ENCODE data around the gene SBF2. TPM values are rescaled to one million over a fixed set of nuclear protein-coding genes. Genes with fewer than 3 reads are reported as not detected.
"Not testable (repeated sequence)": the region's sequence is repeated elsewhere in the genome, so short reads cannot be mapped to it uniquely, and the experiment has no call there.

The SBF2 gene
- polyA plus RNA-seq, 1 donor from 2014 or later = 53.4 TPM

DNA sequence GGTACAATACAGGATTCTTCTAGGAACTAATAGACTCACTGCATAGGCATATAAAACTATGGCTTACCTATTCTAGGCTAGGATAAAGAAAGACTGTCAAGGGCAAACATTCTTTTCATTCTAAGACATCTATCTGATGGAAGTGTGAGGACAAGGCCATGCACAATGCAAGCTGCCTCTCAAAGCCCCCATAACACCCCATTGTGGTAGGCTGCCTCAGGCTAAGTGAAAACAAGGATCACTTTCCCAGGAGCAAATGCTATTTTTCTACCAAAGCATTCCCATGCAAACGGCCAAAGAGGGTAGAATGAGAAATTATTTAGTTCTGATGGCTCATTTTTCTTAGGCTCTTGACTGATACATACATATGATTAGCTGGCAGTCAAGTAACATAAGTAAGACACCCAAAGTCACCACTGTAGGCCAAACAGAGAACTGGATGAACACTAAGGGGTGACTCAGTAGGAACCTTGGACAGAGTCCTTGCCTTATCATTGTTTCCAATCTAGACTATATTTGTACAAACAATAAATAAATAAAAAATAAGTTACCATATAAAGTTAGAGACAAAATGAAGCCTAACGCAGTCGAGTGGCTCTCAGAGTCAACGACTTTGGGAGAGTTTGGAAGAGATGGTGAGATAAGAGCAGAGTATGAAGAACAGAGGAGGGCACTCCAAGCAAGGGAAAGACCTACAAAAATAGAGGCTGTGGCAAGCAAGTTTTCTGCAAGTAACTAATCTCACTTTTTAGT is 303.6 kb downstream of the SBF2 start (continued):
- TF ChIP-seq, protein P1, sequence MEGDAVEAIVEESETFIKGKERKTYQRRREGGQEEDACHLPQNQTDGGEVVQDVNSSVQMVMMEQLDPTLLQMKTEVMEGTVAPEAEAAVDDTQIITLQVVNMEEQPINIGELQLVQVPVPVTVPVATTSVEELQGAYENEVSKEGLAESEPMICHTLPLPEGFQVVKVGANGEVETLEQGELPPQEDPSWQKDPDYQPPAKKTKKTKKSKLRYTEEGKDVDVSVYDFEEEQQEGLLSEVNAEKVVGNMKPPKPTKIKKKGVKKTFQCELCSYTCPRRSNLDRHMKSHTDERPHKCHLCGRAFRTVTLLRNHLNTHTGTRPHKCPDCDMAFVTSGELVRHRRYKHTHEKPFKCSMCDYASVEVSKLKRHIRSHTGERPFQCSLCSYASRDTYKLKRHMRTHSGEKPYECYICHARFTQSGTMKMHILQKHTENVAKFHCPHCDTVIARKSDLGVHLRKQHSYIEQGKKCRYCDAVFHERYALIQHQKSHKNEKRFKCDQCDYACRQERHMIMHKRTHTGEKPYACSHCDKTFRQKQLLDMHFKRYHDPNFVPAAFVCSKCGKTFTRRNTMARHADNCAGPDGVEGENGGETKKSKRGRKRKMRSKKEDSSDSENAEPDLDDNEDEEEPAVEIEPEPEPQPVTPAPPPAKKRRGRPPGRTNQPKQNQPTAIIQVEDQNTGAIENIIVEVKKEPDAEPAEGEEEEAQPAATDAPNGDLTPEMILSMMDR (IDR thresholded peaks at IDR 0.05; ENCODE audit: poor library complexity, severe bottlenecking) = no peak
- TF ChIP-seq TAF1 (IDR thresholded peaks at IDR 0.05; ENCODE audit: low read depth) = no peak
- no peak for TF ChIP-seq RAD21 (conservative IDR thresholded peaks at IDR 0.05)
- no peak for TF ChIP-seq EZH2 (IDR thresholded peaks at IDR 0.05; ENCODE audit: borderline replicate concordance, insufficient read depth, low read length, poor library complexity, severe bottlenecking)
- no peak for TF ChIP-seq POLR2AphosphoS5 (IDR thresholded peaks at IDR 0.05)

DNA sequence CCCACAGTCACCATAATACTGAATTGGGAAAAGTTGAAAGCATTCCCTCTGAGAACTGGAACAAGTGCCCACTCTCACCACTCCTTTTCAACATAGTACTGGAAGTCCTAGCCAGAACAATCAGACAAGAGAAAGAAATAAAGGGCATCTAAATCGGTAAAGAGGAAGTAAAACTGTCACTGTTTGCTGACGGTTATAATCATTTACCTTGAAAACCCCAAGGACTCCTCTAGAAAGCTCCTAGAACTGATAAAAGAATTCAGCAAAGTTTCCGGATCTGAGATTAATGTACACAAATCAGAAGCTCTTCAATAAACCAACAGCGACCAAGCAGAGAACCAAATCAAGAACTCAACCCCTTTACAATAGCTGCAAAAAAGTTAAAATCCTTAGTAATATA is 306.7 kb downstream of the SBF2 start:
- H4K20me1 ChIP-seq (ENCODE audit: insufficient read depth); H3K36me3 ChIP-seq (ENCODE audit: insufficient read depth, low read length); H3K27me3 ChIP-seq (ENCODE audit: insufficient read depth, low read depth, low read length); H3K9me2 ChIP-seq (ENCODE audit: insufficient read depth, low read length); H3F3A ChIP-seq (ENCODE audit: insufficient read depth, low read length, poor library complexity, severe bottlenecking); H3K4me2 ChIP-seq (ENCODE audit: low read length); H2AFZ ChIP-seq (ENCODE audit: low read depth, low read length); H3K4me3 ChIP-seq (ENCODE audit: low read length); H3K27ac ChIP-seq (ENCODE audit: low read length); H3K9me3 ChIP-seq (ENCODE audit: low read length); H3K9ac ChIP-seq (ENCODE audit: low read length); H3K79me2 ChIP-seq (replicated peaks; ENCODE audit: insufficient read depth, low read length): not testable (repeated sequence)

DNA sequence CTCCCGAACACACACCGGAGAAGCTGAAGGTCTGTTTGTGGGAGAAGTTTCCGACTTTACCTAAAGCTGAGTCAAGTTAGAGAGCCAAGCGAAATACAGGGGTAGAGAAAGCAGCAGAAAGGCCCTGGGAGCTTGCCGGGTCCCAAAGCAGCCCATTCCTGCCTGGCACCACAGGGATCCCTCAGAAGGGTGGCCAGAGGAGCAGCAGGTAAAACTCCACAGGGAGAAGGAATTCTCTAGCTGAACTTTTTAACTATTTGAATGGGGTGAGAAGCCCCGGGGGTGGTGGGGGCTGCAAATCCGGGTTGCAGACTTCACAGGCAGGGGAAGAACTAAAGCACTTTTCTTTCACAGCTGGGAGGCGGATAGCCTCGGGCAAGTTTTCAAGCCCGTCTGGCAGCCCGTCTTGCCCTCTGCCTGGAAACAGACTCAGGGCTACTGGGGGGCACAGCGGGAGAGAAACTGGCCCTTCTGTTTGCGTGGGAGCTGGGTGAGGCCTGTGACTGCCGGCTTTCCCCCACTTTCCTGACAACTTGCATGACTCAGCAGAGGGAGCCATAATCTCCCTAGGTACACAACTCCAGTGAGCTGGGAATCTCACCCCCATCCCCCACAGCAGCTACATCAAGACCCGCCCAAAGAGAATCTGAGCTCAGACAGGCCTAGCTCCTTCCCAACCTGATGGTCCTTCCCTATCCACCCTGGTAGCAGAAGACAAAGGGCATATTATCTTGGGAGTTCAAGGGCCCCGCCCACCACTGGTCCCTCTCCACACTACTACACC is 311.0 kb downstream of the SBF2 start:
- H3K4me3 ChIP-seq (ENCODE audit: low read length) = no peak overlapping the region
- no peak overlapping the region for H2AFZ ChIP-seq (ENCODE audit: low read depth, low read length)
- H3K9ac ChIP-seq (ENCODE audit: low read length) = no peak overlapping the region

More for the DNA sequence above, 311.0 kb downstream of the SBF2 start:
- Histone ChIP-seq H3F3A (ENCODE audit: insufficient read depth, low read length, poor library complexity, severe bottlenecking) (no peaks in the 10 kb centered on the region), H3K27ac (ENCODE audit: low read length) (no peak overlapping the region), H3K9me3 (ENCODE audit: low read length) (no peaks in the 10 kb centered on the region), H3K4me2 (ENCODE audit: low read length) (no peak overlapping the region), H3K36me3 (ENCODE audit: insufficient read depth, low read length) (no peaks in the 10 kb centered on the region), H3K27me3 (ENCODE audit: insufficient read depth, low read depth, low read length) (no peaks in the 10 kb centered on the region), H3K79me2 (replicated peaks; ENCODE audit: insufficient read depth, low read length) (no peaks in the 10 kb centered on the region), H3K9me2 (ENCODE audit: insufficient read depth, low read length) (no peaks in the 10 kb centered on the region), H4K20me1 (ENCODE audit: insufficient read depth) (no peaks in the 10 kb centered on the region)
- no peak for TF ChIP-seq RAD21 (conservative IDR thresholded peaks at IDR 0.05)
- TF ChIP-seq, protein P1 (IDR thresholded peaks at IDR 0.05; ENCODE audit: poor library complexity, severe bottlenecking) = no peak
- TF ChIP-seq MXI1 (conservative IDR thresholded peaks at IDR 0.05; ENCODE audit: poor library complexity, severe bottlenecking) = no peak
- TF ChIP-seq EP300 (conservative IDR thresholded peaks at IDR 0.05; ENCODE audit: poor library complexity, severe bottlenecking) = no peak
- TF ChIP-seq SMC3 (conservative IDR thresholded peaks at IDR 0.05; ENCODE audit: poor library complexity) = no peak
- no peak for TF ChIP-seq EZH2 (IDR thresholded peaks at IDR 0.05; ENCODE audit: borderline replicate concordance, insufficient read depth, low read length, poor library complexity, severe bottlenecking)
- TF ChIP-seq TAF1 (IDR thresholded peaks at IDR 0.05; ENCODE audit: low read depth) = no peak
- TF ChIP-seq, protein P2, sequence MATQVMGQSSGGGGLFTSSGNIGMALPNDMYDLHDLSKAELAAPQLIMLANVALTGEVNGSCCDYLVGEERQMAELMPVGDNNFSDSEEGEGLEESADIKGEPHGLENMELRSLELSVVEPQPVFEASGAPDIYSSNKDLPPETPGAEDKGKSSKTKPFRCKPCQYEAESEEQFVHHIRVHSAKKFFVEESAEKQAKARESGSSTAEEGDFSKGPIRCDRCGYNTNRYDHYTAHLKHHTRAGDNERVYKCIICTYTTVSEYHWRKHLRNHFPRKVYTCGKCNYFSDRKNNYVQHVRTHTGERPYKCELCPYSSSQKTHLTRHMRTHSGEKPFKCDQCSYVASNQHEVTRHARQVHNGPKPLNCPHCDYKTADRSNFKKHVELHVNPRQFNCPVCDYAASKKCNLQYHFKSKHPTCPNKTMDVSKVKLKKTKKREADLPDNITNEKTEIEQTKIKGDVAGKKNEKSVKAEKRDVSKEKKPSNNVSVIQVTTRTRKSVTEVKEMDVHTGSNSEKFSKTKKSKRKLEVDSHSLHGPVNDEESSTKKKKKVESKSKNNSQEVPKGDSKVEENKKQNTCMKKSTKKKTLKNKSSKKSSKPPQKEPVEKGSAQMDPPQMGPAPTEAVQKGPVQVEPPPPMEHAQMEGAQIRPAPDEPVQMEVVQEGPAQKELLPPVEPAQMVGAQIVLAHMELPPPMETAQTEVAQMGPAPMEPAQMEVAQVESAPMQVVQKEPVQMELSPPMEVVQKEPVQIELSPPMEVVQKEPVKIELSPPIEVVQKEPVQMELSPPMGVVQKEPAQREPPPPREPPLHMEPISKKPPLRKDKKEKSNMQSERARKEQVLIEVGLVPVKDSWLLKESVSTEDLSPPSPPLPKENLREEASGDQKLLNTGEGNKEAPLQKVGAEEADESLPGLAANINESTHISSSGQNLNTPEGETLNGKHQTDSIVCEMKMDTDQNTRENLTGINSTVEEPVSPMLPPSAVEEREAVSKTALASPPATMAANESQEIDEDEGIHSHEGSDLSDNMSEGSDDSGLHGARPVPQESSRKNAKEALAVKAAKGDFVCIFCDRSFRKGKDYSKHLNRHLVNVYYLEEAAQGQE (IDR thresholded peaks at IDR 0.05; ENCODE audit: borderline replicate concordance) = no peak
- TF ChIP-seq POLR2AphosphoS5 (IDR thresholded peaks at IDR 0.05) = no peak
